GM12878 (cell line): ENCODE data around the gene CCDC28A. TPM values are rescaled to one million over a fixed set of nuclear protein-coding genes. Genes with fewer than 3 reads are reported as not detected.

Experiments used
- ATAC-seq: fragments of 200-7000 bp; cut with Tn5 transposase; 3 replicates; pipeline ENCODE4 v1.9.1; 2020; ENCODE audit warnings: mild to moderate bottlenecking, moderate library complexity
- BruUV-seq: library from RNA; stranded (reverse); fragments of 400-500 nt; replicated peaks from 2 replicates; lab custom pipeline; 2021; lab: Mats Ljungman, UMichigan
- CTCF ChIA-PET: fragments of 300-600 bp; sonication (Branson Sonifier 250); formaldehyde crosslinking; extraction: SDS; loops from one replicate; lab custom pipeline; 2021; ENCODE audit warnings: inconsistent platforms; lab: Yijun Ruan, JAX
- POLR2A ChIA-PET: fragments of 350-600 bp; formaldehyde crosslinking; extraction: SDS; loops from one replicate; lab custom pipeline; 2021; ENCODE audit warnings: inconsistent platforms; lab: Charles Lee
- RAD21 ChIA-PET: fragments of 300-600 bp; sonication (Branson Sonifier 250); formaldehyde crosslinking; loops from one replicate; lab custom pipeline; 2023; ENCODE audit warnings: antibody characterized with exemption; ENCODE audit not compliant: unreplicated experiment; lab: Charles Lee
- SMC1A ChIA-PET: fragments of 300-600 bp; sonication (Branson Sonifier 250); formaldehyde crosslinking; loops from one replicate; lab custom pipeline; 2023; ENCODE audit not compliant: unreplicated experiment, uncharacterized antibody; lab: Charles Lee
- DNase-seq: peaks from one replicate; pipeline ENCODE4 v3.0.0-alpha.2; 2011; ENCODE audit warnings: low read depth, low spot score
- FAIRE-seq: peaks from 3 replicates; lab custom pipeline; 2011; peaks lifted over from hg19 to GRCh38; lab: Jason Lieb, UNC
- H2AFZ ChIP-seq: 2 replicates; pipeline ENCODE4 v1.6.0; 2011; ENCODE audit warnings: low read depth, low read length, control low read depth; ENCODE audit not compliant: control insufficient read depth
- H3K27ac ChIP-seq: 2 replicates; pipeline ENCODE4 v1.5.1; 2011; ENCODE audit warnings: control low read depth; ENCODE audit not compliant: control insufficient read depth, insufficient read depth
- H3K27me3 ChIP-seq, 2 experiments: replicated peaks in 1 of 2; 2 replicates each; pipeline versions ENCODE4 v1.6.0 to v1.6.1; 2011; ENCODE audit warnings: low read length in 1 of 2; ENCODE audit not compliant: control insufficient read depth in 2 of 2, insufficient read depth in 2 of 2
- H3K36me3 ChIP-seq, 2 experiments: 2 replicates each; pipeline ENCODE4 v1.5.1; 2011; ENCODE audit warnings: low read length in 1 of 2; ENCODE audit not compliant: control insufficient read depth in 2 of 2, insufficient read depth in 2 of 2
- H3K4me1 ChIP-seq: 2 replicates; pipeline ENCODE4 v1.6.1; 2011; ENCODE audit warnings: mild to moderate bottlenecking, low read length, moderate library complexity, mixed read lengths; ENCODE audit not compliant: control insufficient read depth, insufficient read depth
- H3K4me2 ChIP-seq: 2 replicates; pipeline ENCODE4 v1.6.0; 2011; ENCODE audit warnings: control low read depth; ENCODE audit not compliant: control insufficient read depth, insufficient read depth
- H3K4me3 ChIP-seq: fragments of 200-600 bp; sonication (generic); 2 replicates; pipeline ENCODE4 v1.5.1; 2016
- H3K79me2 ChIP-seq: 2 replicates; pipeline ENCODE4 v1.6.0; 2011; ENCODE audit warnings: low read length; ENCODE audit not compliant: control insufficient read depth, insufficient read depth
- H3K9ac ChIP-seq: 2 replicates; pipeline ENCODE4 v1.8.0; 2011; ENCODE audit warnings: low read length, control low read depth, mixed read lengths; ENCODE audit not compliant: control insufficient read depth, insufficient read depth
- H3K9me3 ChIP-seq: replicated peaks from 3 replicates; pipeline ENCODE4 v1.5.1; 2011; ENCODE audit warnings: mild to moderate bottlenecking, low read length; ENCODE audit not compliant: control insufficient read depth, insufficient read depth
- H4K20me1 ChIP-seq: 2 replicates; pipeline ENCODE4 v1.6.0; 2011; ENCODE audit not compliant: control insufficient read depth, insufficient read depth
- BACH1 ChIP-seq: fragments of 450-650 bp; IDR thresholded peaks from 2 replicates; pipeline ENCODE4 v1.6.1; 2017; ENCODE audit warnings: mild to moderate bottlenecking, borderline replicate concordance
- CHD4 ChIP-seq: fragments of 200-600 bp; sonication (generic); IDR thresholded peaks from 2 replicates; pipeline ENCODE4 v1.6.1; 2016; ENCODE audit warnings: mild to moderate bottlenecking
- EGR1 ChIP-seq, 2 experiments: IDR thresholded peaks; 1 replicate in 1 of 2; 2 replicates in 1 of 2; pipeline ENCODE4 v1.6.1; 2011 to 2012; ENCODE audit warnings: low read depth in 2 of 2, low read length in 2 of 2, borderline replicate concordance in 1 of 2, mild to moderate bottlenecking in 1 of 2, moderate library complexity in 1 of 2
- IKZF1 ChIP-seq: fragments of 450-650 bp; conservative IDR thresholded peaks from 2 replicates; pipeline ENCODE4 v1.6.1; 2017; ENCODE audit warnings: antibody characterized with exemption, mild to moderate bottlenecking
- NFIC ChIP-seq: IDR thresholded peaks from 2 replicates; pipeline ENCODE4 v1.6.1; 2012; ENCODE audit warnings: low read depth, mild to moderate bottlenecking, inconsistent platforms, low read length, moderate library complexity
- NFXL1 ChIP-seq: fragments of 450-650 bp; IDR thresholded peaks from 2 replicates; pipeline ENCODE4 v1.6.1; 2017; ENCODE audit warnings: antibody characterized with exemption, mild to moderate bottlenecking, borderline replicate concordance
- NR2C1 ChIP-seq: fragments of 450-650 bp; IDR thresholded peaks from 2 replicates; pipeline ENCODE4 v1.6.1; 2017; ENCODE audit warnings: antibody characterized with exemption, mild to moderate bottlenecking, moderate library complexity
- NR2F1 ChIP-seq: fragments of 450-650 bp; conservative IDR thresholded peaks from 2 replicates; pipeline ENCODE4 v1.6.1; 2017; ENCODE audit warnings: mild to moderate bottlenecking
- POLR2AphosphoS5 ChIP-seq: IDR thresholded peaks from 2 replicates; pipeline ENCODE4 v1.6.1; 2011; ENCODE audit warnings: mild to moderate bottlenecking, low read length, inconsistent platforms
- TCF7 ChIP-seq: IDR thresholded peaks from 2 replicates; pipeline ENCODE4 v1.6.1; 2014; ENCODE audit warnings: antibody characterized with exemption, borderline replicate concordance
- ZNF384 ChIP-seq: IDR thresholded peaks from 2 replicates; pipeline ENCODE4 v1.6.1; 2012; ENCODE audit warnings: low read depth, mild to moderate bottlenecking, low read length, improper control_type of control experiment, borderline replicate concordance
- ZZZ3 ChIP-seq: IDR thresholded peaks from 2 replicates; pipeline ENCODE4 v1.6.1; 2011; ENCODE audit warnings: low read depth; ENCODE audit not compliant: control insufficient read depth, insufficient read length
- WGBS: methylation state at CpG from one replicate; pipeline ENCODE4 v1.1.6; 2016; ENCODE audit warnings: low lambda C conversion rate; ENCODE audit not compliant: insufficient replicate concordance, insufficient coverage; ENCODE audit errors: missing lambda C conversion rate; 5-methylcytosine and 5-hydroxymethylcytosine counted together
- in situ Hi-C: fragments of 300-500 bp; cut with MboI; formaldehyde crosslinking; loops from 9 replicates; pipeline ENCODE4 v1.14.3; 2018; ENCODE audit warnings: mixed read lengths
- intact Hi-C: fragments of 100-400 bp; cut with micrococcal nuclease; formaldehyde crosslinking; loops from one replicate; pipeline ENCODE4 v1.14.2; 2022; ENCODE audit not compliant: unreplicated experiment
- polyA plus RNA-seq, 11 experiments: library from polyadenylated mRNA; depleted of rRNA in 4 of 11; unstranded in 6 of 11; stranded (reverse) in 5 of 11; fragments of >200 nt; fragmentation: Nextera tagmentation in 4 of 11; fragmentation: Illumina TruSeq in 1 of 11; extraction: Ambion mirVana in 4 of 11; extraction: Trizol in 1 of 11; gene quantifications; 1 replicate in 1 of 11; 2 replicates in 10 of 11; pipeline versions ENCODE4 v1.2.1 to v1.2.3, GENCODE V29; 2011 to 2016; ENCODE audit warnings: inconsistent platforms in 2 of 11, missing spikeins in 2 of 11, low read depth in 1 of 11
- total RNA-seq, 4 experiments: library from RNA; depleted of rRNA in 3 of 4; stranded (reverse); fragments of >200 nt in 3 of 4; fragmentation: Illumina TruSeq in 1 of 4; extraction: Trizol in 1 of 4; gene quantifications; 2 replicates each; pipeline versions ENCODE4 v1.2.1 to v1.2.3, GENCODE V29; 2013 to 2021
- TF ChIP-seq, protein P1 (sequence below): fragments of 450-650 bp; IDR thresholded peaks from 2 replicates; pipeline ENCODE4 v1.6.1; 2017; ENCODE audit warnings: low read depth, mild to moderate bottlenecking, moderate library complexity
- TF ChIP-seq, protein P2 (sequence below): fragments of 450-650 bp; IDR thresholded peaks from 2 replicates; pipeline ENCODE4 v1.6.1; 2016; ENCODE audit warnings: mild to moderate bottlenecking
- TF ChIP-seq, protein P3 (sequence below): fragments of 450-650 bp; IDR thresholded peaks from 2 replicates; pipeline ENCODE4 v1.6.1; 2017; ENCODE audit warnings: antibody characterized with exemption, mild to moderate bottlenecking, moderate library complexity

The CCDC28A gene
- total and polyA plus RNA-seq, 10 of the 15 experiments (the other 5 are each of a cell fraction or from before 2014, with no cell fraction given), result 13.5 to 38.8 (median 19.2) TPM

DNA sequence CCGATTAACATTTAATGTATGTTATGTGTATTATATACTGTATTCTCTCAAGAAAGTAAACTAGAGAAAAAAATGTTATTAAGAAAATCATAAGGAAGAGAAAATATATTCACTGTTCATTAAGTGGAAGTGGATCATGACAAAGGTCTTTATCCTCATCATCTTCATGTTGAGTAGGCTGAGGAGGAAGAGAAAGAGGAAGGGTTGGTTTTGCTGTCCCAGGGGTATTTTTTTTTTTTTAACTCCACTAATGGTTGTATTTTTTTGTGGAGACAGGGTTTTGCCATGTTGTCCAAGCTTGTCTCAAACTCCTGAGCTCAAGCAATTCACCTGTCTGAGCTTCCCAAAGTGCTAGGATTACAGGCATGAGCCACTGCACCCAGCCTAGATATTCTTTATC is 33.3 kb downstream of the CCDC28A start:
- no peak overlapping the region for H3K27ac ChIP-seq
- H3K4me3 ChIP-seq, result no peak overlapping the region
- SMC1A ChIA-PET, result interaction anchor here (1.0 to 1.6 kb wide), 2 partner anchors 8 to 11 kb away, joined by 4 to 6 read pairs; no protein-coding TSS in a partner anchor
- no peaks in the 10 kb centered on the region for H4K20me1 ChIP-seq
- no peaks in the 10 kb centered on the region for H3K36me3 ChIP-seq
- DNase-seq, result no peak
- H3K27me3 ChIP-seq, result no peaks in the 10 kb centered on the region; a peak in 1 of 4 replicates
- 0% methylated on average over 1 of the region's 1 CpG for WGBS
- H3K4me2 ChIP-seq, result no peak overlapping the region
- CTCF ChIA-PET, result interaction anchor here (1.3 to 2.9 kb wide), 2 partner anchors 9 to 691 kb away, joined by 3 to 14 read pairs; no protein-coding TSS in a partner anchor
- no peak for ATAC-seq
- no TSS peak for BruUV-seq
- no peak overlapping the region for H2AFZ ChIP-seq
- TF ChIP-seq ZNF384 (no peak), TCF7 (no peak), NR2F1 (no peak), NR2C1 (no peak), EGR1 (IDR thresholded peaks at IDR 0.05; ENCODE audit: borderline replicate concordance in 1 of 2, low read depth in 2 of 2, low read length in 2 of 2) (no peak), CHD4 (no peak), ZZZ3 (no peak), NFIC (no peak), POLR2AphosphoS5 (no peak), BACH1 (no peak), IKZF1 (no peak), NFXL1 (no peak)
- TF ChIP-seq, protein P1, sequence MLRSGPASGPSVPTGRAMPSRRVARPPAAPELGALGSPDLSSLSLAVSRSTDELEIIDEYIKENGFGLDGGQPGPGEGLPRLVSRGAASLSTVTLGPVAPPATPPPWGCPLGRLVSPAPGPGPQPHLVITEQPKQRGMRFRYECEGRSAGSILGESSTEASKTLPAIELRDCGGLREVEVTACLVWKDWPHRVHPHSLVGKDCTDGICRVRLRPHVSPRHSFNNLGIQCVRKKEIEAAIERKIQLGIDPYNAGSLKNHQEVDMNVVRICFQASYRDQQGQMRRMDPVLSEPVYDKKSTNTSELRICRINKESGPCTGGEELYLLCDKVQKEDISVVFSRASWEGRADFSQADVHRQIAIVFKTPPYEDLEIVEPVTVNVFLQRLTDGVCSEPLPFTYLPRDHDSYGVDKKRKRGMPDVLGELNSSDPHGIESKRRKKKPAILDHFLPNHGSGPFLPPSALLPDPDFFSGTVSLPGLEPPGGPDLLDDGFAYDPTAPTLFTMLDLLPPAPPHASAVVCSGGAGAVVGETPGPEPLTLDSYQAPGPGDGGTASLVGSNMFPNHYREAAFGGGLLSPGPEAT, result no peak
- TF ChIP-seq, protein P2, sequence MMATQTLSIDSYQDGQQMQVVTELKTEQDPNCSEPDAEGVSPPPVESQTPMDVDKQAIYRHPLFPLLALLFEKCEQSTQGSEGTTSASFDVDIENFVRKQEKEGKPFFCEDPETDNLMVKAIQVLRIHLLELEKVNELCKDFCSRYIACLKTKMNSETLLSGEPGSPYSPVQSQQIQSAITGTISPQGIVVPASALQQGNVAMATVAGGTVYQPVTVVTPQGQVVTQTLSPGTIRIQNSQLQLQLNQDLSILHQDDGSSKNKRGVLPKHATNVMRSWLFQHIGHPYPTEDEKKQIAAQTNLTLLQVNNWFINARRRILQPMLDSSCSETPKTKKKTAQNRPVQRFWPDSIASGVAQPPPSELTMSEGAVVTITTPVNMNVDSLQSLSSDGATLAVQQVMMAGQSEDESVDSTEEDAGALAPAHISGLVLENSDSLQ, result no peak
- TF ChIP-seq, protein P3, sequence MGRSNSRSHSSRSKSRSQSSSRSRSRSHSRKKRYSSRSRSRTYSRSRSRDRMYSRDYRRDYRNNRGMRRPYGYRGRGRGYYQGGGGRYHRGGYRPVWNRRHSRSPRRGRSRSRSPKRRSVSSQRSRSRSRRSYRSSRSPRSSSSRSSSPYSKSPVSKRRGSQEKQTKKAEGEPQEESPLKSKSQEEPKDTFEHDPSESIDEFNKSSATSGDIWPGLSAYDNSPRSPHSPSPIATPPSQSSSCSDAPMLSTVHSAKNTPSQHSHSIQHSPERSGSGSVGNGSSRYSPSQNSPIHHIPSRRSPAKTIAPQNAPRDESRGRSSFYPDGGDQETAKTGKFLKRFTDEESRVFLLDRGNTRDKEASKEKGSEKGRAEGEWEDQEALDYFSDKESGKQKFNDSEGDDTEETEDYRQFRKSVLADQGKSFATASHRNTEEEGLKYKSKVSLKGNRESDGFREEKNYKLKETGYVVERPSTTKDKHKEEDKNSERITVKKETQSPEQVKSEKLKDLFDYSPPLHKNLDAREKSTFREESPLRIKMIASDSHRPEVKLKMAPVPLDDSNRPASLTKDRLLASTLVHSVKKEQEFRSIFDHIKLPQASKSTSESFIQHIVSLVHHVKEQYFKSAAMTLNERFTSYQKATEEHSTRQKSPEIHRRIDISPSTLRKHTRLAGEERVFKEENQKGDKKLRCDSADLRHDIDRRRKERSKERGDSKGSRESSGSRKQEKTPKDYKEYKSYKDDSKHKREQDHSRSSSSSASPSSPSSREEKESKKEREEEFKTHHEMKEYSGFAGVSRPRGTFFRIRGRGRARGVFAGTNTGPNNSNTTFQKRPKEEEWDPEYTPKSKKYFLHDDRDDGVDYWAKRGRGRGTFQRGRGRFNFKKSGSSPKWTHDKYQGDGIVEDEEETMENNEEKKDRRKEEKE, result no peak
- FAIRE-seq, result no peak
- RAD21 ChIA-PET, result interaction anchor here (1.4 kb wide), 1 partner anchor 414 kb away, joined by 3 read pairs; no protein-coding TSS in a partner anchor
- H3K9ac ChIP-seq, result no peak overlapping the region
- in situ Hi-C loops, result no loop called here
- no peaks in the 10 kb centered on the region for H3K79me2 ChIP-seq
- intact Hi-C loops, result no loop called here
- POLR2A ChIA-PET, result interaction anchor here (0.6 kb wide), 1 partner anchor 12 kb away, joined by 6 read pairs; no protein-coding TSS in a partner anchor
- no peaks in the 10 kb centered on the region for H3K4me1 ChIP-seq
- H3K9me3 ChIP-seq, result no peaks in the 10 kb centered on the region
